ENCODE measurements around the gene PRKCB.

GRCh38 chr16:24178496-24178895 lies 342.7 kb downstream of the PRKCB start:
- no peak for TF ChIP-seq POLR2A (IDR thresholded peaks at IDR 0.05; ENCODE audit: low read length)
- TF ChIP-seq GATA1 (IDR thresholded peaks at IDR 0.05; ENCODE audit: low read depth, low read length) = no peak
